Measurements from ENCODE around the gene OTULIN.

Gene OTULIN

DNA sequence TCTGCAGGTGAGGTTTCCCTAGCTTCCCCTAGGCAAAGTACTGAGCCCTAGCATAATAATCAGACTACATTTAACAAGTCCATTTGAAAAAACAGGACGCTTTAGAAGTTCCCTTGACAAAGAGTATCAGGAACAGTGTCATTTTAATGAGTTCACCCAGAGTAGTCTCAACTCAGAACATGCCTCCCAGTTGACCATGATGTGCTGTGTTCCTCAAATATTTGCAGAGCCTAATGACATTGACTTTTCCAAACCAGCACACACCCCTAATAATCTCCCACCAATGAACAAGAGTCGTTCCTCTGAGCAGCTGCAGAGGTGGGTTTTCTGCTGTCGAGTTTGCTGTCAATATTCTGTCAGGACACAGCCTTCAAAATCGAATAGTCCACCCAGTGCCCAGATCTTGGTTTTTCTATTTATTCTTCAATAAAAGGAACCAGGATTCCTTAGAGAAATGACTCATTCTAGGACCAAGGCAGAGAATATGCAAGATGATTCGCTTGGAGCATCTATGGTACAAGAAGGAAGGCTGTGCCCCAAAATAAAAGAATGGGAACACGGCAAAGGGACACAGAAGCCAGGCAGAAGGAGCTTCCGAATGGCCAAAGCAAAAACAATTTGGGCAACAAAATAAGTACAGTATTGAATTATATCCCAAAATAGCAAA is 57.6 kb downstream of the OTULIN start:
- no peak for DNase-seq (ENCODE audit: low spot score)

GRCh38 chr5:14722923-14723322 is 58.4 kb downstream of the OTULIN start:
- DNase-seq (ENCODE audit: low spot score): no peak

DNA sequence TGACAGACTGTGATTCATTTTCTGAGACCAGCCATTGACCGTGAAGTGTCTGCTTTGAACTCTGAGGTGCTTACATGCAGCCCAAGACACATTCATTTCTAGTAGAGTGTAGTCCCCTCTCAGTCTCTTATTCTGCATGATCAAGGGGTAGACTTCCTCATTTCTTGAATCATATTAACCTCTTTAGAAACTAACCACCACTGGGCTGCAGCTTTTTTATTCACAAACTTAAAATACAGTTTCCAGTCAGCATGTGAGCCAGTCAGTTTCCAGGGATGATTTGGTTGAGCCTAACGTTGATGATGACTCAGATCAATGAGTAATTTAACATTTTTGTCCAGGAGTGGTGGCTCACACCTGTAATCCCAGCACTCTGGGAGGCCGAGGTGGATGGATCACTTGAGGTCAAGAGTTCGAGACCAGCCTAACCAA is 59.2 kb downstream of the OTULIN start:
- DNase-seq (ENCODE audit: low spot score): no peak

DNA sequence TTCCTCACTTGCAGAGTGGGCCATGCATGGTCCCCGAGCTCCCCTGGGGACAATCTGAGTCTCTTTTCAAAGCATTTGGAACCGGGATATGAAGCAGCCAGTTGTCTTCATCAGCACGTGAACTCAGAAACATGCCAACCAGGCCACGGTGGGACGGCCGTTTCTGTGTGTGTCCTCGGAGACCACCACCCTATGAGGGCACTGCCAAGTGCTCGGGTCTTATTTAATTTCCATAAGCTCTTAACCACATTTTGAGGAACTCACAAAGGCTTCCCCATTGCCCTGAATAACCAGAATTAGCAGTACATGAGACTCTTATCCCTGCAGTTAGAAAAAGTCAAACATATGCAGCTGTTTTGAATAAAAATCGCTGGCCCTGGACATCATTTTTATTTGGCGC is 60.1 kb downstream of the OTULIN start:
- no peak for DNase-seq (ENCODE audit: low spot score)

DNA sequence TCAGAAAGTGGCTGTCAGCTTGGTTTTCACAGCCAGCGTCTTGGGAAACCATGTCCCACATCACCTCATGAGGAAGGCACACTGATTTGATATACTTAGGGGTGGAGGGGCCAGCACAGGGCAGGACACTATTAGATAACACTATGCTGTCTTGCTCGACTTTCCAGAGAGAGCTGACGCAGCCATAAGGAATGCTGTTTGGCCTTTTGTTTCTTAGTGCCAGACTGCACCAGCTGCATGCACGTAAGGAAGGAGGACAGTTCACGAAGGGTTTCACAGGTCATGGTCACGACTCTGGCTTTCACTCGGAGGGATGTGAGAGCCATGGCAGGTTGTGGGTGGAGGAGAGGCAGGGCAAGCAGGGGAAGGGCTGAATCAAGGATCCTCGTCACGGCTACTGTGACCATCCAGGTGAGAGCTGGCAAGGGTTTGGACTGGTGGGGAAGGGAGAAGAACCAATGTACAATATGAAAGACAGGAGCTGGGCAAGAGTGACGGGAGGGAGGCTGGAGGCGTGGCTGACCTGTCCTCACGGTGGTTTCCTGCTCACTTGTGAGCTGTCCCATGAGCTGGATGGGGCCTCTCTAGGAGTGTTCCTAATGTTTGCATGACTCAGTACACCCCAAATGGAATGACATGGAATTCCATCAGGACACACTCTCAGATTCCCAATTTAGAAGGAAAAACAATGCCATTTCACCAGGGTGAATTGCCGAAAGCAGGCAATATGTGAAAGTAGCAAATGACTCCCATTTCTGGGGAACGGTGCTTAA is 61.7 kb downstream of the OTULIN start:
- DNase-seq (ENCODE audit: low spot score): no peak

- peak; percentile 71 for DNase-seq (ENCODE audit: low spot score)
Measured at GRCh38 chr5:14727428-14727865, 62.9 kb downstream of the OTULIN start.

- DNase-seq (ENCODE audit: low spot score): no peak
Measured at GRCh38 chr5:14727928-14728458, 63.5 kb downstream of the OTULIN start.

GRCh38 chr5:14728459-14728938 is 64.0 kb downstream of the OTULIN start:
- peak; percentile 82 for DNase-seq (ENCODE audit: low spot score)

- no peak for DNase-seq (ENCODE audit: low spot score)
Measured at GRCh38 chr5:14729448-14730385, 65.2 kb downstream of the OTULIN start.

- DNase-seq (ENCODE audit: low spot score): no peak
Measured at GRCh38 chr5:14730466-14730865, 65.9 kb downstream of the OTULIN start.

DNA sequence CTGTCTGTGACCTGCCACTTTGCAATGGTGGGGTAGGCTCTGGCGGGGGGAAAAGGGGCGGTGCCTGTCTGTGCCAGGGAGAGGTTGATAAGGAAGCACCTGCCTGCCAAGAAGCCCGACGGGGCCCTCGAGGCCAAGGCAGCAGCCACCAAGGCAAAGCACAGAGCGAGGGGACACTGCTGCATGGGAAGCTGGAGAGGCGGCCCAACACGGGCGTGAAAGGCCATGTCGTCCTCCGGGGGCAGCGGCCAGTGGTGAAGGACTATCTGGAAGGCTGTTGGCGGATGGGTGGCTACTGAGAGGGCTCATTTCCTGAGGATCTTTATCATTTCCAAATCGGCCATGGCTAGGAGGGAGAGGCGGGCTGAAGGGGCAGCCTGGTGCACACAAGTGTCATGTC is 66.4 kb downstream of the OTULIN start:
- no peak for DNase-seq (ENCODE audit: low spot score)

DNA sequence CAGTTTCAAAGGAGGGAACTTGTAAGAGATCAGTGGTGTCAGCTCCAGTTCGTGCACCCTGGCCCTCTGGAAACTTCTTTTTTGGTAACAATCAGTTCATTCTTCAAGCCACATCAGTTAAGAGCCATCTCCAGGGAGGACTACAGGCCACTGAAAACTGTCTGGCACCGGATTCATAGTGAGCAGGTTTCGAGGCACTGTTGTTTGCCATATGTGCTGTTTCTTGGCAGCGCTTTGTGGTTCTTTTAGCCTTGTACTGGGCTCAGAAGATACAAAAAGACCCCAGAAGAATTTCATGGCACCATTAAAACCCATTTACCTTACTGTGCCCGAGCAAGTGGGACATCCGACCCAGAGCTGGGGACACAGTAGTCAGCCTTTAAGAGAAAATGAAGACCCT is 68.5 kb downstream of the OTULIN start:
- no peak for DNase-seq (ENCODE audit: low spot score)

- DNase-seq (ENCODE audit: low spot score): no peak
Measured at GRCh38 chr5:14733661-14734060, 69.1 kb downstream of the OTULIN start.

- DNase-seq (ENCODE audit: low spot score): no peak
Measured at GRCh38 chr5:14734396-14734795, 69.9 kb downstream of the OTULIN start.

GRCh38 chr5:14735944-14736343 is 71.4 kb downstream of the OTULIN start:
- DNase-seq (ENCODE audit: low spot score): no peak

DNA sequence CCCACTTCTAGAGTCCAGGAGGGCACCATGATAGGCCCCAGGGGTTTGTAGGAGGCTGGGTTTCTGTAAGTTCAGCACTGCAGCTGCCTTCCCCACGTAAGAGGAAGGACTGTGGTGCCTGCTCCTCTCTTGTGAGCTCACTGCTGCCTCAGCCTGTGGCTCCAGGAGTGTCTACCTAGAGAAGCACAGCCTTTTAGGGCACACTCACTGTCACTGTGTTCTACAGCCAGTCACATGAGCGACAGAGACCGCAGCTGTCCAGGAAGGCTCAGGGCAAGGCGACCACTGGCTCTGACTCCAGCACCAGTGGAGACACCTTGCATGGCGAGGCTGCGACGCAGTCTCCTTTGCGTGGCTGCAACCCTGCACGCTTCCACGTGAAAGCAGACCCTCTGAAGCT is 72.8 kb downstream of the OTULIN start:
- no peak for DNase-seq (ENCODE audit: low spot score)

GRCh38 chr5:14738050-14738449 is 73.5 kb downstream of the OTULIN start:
- no peak for DNase-seq (ENCODE audit: low spot score)

DNA sequence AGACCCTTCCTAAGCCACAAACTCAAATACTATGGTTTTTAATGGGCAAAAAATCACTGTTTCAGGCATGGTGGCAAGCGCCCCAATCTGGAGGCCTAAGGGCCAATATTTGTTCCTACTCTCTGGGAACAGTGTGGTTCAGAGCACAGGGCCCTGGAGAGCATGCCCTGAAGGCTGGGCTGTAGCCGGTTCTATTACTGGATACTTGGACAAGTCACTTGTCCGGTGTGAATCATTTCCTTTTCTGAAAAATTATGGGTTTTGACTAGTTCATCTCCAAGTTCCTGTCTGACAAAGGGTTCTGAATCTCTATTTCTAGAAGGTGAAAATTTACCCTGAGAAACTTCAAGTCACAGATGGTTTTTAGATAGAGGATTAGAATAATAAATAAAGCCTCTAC is 75.0 kb downstream of the OTULIN start:
- DNase-seq (ENCODE audit: low spot score): no peak

- DNase-seq (ENCODE audit: low spot score): no peak
Measured at GRCh38 chr5:14739981-14740380, 75.5 kb downstream of the OTULIN start.

GRCh38 chr5:14741131-14741530 is 76.6 kb downstream of the OTULIN start:
- no peak for DNase-seq (ENCODE audit: low spot score)

GRCh38 chr5:14741801-14742440 is 77.4 kb downstream of the OTULIN start:
- DNase-seq (ENCODE audit: low spot score): no peak

GRCh38 chr5:14742498-14742897 is 78.0 kb downstream of the OTULIN start:
- no peak for DNase-seq (ENCODE audit: low spot score)

All from iPS-NIHi11 (cell line).